CD14-positive monocyte (primary cell): ENCODE data around the gene MAP2K5. TPM values are rescaled to one million over a fixed set of nuclear protein-coding genes. Genes with fewer than 3 reads are reported as not detected.

ENCODE experiments used
- DNase-seq, 3 donors: peaks; one replicate each; pipeline ENCODE4 v3.0.0-alpha.2; 2011 to 2022
- H2AFZ ChIP-seq: 2 replicates; pipeline ENCODE4 v1.6.0; 2012; ENCODE audit warnings: mild to moderate bottlenecking, low read depth, low read length, inconsistent platforms; ENCODE audit not compliant: insufficient read depth, poor library complexity, severe bottlenecking
- H3K27ac ChIP-seq, 2 donors: 1 replicate in 1 of 2; 2 replicates in 1 of 2; pipeline ENCODE4 v1.5.1; 2012 to 2013; ENCODE audit warnings: low read length in 2 of 2, control low read depth in 1 of 2, inconsistent platforms in 1 of 2, low read depth in 1 of 2, mild to moderate bottlenecking in 1 of 2
- H3K27me3 ChIP-seq, 2 donors: one replicate each; pipeline versions ENCODE4 v1.6.0 to v1.6.1; 2011 to 2013; ENCODE audit warnings: low read length in 2 of 2; ENCODE audit not compliant: control insufficient read depth in 2 of 2, insufficient read depth in 2 of 2
- H3K36me3 ChIP-seq, 2 donors: replicated peaks in 1 of 2; 1 replicate in 1 of 2; 2 replicates in 1 of 2; pipeline versions ENCODE4 v1.5.1 to v1.6.1; 2012 to 2013; ENCODE audit warnings: low read length in 2 of 2, control low read depth in 1 of 2, inconsistent platforms in 1 of 2, mild to moderate bottlenecking in 1 of 2; ENCODE audit not compliant: insufficient read depth in 2 of 2, control insufficient read depth in 1 of 2
- H3K4me1 ChIP-seq, 2 donors: 1 replicate in 1 of 2; 2 replicates in 1 of 2; pipeline versions ENCODE4 v1.5.1 to v1.6.1; 2012 to 2013; ENCODE audit warnings: low read length in 2 of 2, control low read depth in 1 of 2, inconsistent platforms in 1 of 2, mild to moderate bottlenecking in 1 of 2, moderate library complexity in 1 of 2; ENCODE audit not compliant: insufficient read depth in 2 of 2, control insufficient read depth in 1 of 2
- H3K4me2 ChIP-seq: replicated peaks from 2 replicates; pipeline ENCODE3; 2012; ENCODE audit warnings: low read length, moderate library complexity, mild to moderate bottlenecking; ENCODE audit not compliant: poor library complexity, severe bottlenecking; ENCODE audit errors: extremely low read depth
- H3K4me3 ChIP-seq, 3 experiments: fragments of 200-600 bp in 1 of 3; sonication (generic) in 1 of 3; replicated peaks in 1 of 3; 1 replicate in 2 of 3; 2 replicates in 1 of 3; pipeline ENCODE4 v1.5.1; 2011 to 2013; ENCODE audit warnings: low read length in 3 of 3, mild to moderate bottlenecking in 3 of 3, control low read depth in 2 of 3, low read depth in 2 of 3, inconsistent platforms in 1 of 3, moderate library complexity in 1 of 3
- H3K79me2 ChIP-seq: 2 replicates; pipeline ENCODE4 v1.6.0; 2012; ENCODE audit warnings: mild to moderate bottlenecking, control low read depth, inconsistent platforms, low read length, moderate library complexity; ENCODE audit not compliant: insufficient read depth
- H3K9ac ChIP-seq: 2 replicates; pipeline ENCODE4 v1.6.0; 2017; ENCODE audit warnings: low read length, mild to moderate bottlenecking; ENCODE audit not compliant: insufficient read depth, poor library complexity, severe bottlenecking
- H3K9me3 ChIP-seq, 2 donors: replicated peaks in 1 of 2; 1 replicate in 1 of 2; 2 replicates in 1 of 2; pipeline versions ENCODE4 v1.5.1 to v1.6.1; 2012 to 2013; ENCODE audit warnings: low read length in 2 of 2, control low read depth in 1 of 2; ENCODE audit not compliant: control insufficient read depth in 1 of 2, insufficient read depth in 1 of 2
- H4K20me1 ChIP-seq: 2 replicates; pipeline ENCODE4 v1.6.0; 2012; ENCODE audit warnings: mild to moderate bottlenecking, low read length, control low read depth, moderate library complexity; ENCODE audit not compliant: insufficient read depth
- H3K27ac Mint-ChIP-seq, 7 donors: one replicate each; pipeline ENCODE4 v1.8.0; 2020; ENCODE audit warnings: mild to moderate bottlenecking in 7 of 7, mixed read lengths in 7 of 7, moderate library complexity in 6 of 7, inconsistent platforms in 2 of 7
- H3K27me3 Mint-ChIP-seq, 3 donors: one replicate each; pipeline ENCODE4 v1.8.0; 2021 to 2022; ENCODE audit warnings: low read depth in 3 of 3, mild to moderate bottlenecking in 3 of 3, mixed read lengths in 3 of 3, moderate library complexity in 3 of 3, inconsistent platforms in 1 of 3
- H3K36me3 Mint-ChIP-seq, 2 donors: one replicate each; pipeline ENCODE4 v1.8.0; 2020; ENCODE audit warnings: mixed read lengths in 2 of 2, inconsistent platforms in 1 of 2, mild to moderate bottlenecking in 1 of 2
- H3K4me1 Mint-ChIP-seq: one replicate; pipeline ENCODE4 v1.8.0; 2020; ENCODE audit warnings: mild to moderate bottlenecking, mixed read lengths
- H3K4me3 Mint-ChIP-seq, 2 donors: one replicate each; pipeline ENCODE4 v1.8.0; 2020; ENCODE audit warnings: mild to moderate bottlenecking in 2 of 2, mixed read lengths in 2 of 2, moderate library complexity in 1 of 2
- H3K9me3 Mint-ChIP-seq, 7 donors: one replicate each; pipeline ENCODE4 v1.8.0; 2020 to 2022; ENCODE audit warnings: mixed read lengths in 7 of 7, mild to moderate bottlenecking in 6 of 7, moderate library complexity in 6 of 7, inconsistent platforms in 2 of 7
- CTCF ChIP-seq: fragments of 200-600 bp; IDR thresholded peaks from one replicate; pipeline ENCODE4 v1.8.0; 2022; ENCODE audit warnings: antibody characterized with exemption, mild to moderate bottlenecking
- WGBS: methylation state at CpG from one replicate; pipeline ENCODE4 v1.1.5; 2013; ENCODE audit warnings: missing lambda C conversion rate; ENCODE audit not compliant: insufficient coverage; 5-methylcytosine and 5-hydroxymethylcytosine counted together
- intact Hi-C, 2 donors: fragments of 100-400 bp; cut with micrococcal nuclease; formaldehyde crosslinking; loops; one replicate each; pipeline versions ENCODE4 v1.15.0 to v1.15.1; 2023
- polyA plus RNA-seq, 3 donors: library from polyadenylated mRNA; depleted of rRNA in 1 of 3; unstranded in 2 of 3; stranded (reverse) in 1 of 3; fragments of 300-500 nt in 2 of 3; fragments of >200 nt in 1 of 3; fragmentation: Illumina TruSeq in 2 of 3; gene quantifications; 1 replicate in 2 of 3; 2 replicates in 1 of 3; pipeline ENCODE4 v1.2.3, GENCODE V29; 2012 to 2021

The MAP2K5 gene
- polyA plus RNA-seq, 3 donors = 10.2 to 11.3 (median 10.6) TPM

- peaks cover 50% of the 10 kb centered on the region for H3K4me1 Mint-ChIP-seq
Measured at GRCh38 chr15:67545864-67546263, 3.4 kb downstream of the MAP2K5 start.

GRCh38 chr15:67547064-67547463 lies 4.6 kb downstream of the MAP2K5 start:
- Histone ChIP-seq H3K4me1 (peaks cover 11 to 14% of the 10 kb centered on the region in 2 donors), H3K9ac (no peak overlapping the region), H3K27ac (no peak overlapping the region), H3K9me3 (no peaks in the 10 kb centered on the region), H3K36me3 (peaks cover 25 to 54% of the 10 kb centered on the region in 2 donors), H3K4me2 (no peak overlapping the region), H3K4me3 (no peak overlapping the region), H2AFZ (no peak overlapping the region), H4K20me1 (no peaks in the 10 kb centered on the region), H3K79me2 (peaks cover 25% of the 10 kb centered on the region), H3K27me3 (no peaks in the 10 kb centered on the region)
- intact Hi-C loops = no loop called here
- Mint-ChIP-seq H3K4me1 (peaks cover 45% of the 10 kb centered on the region), H3K9me3 (no peaks in the 10 kb centered on the region), H3K27me3 (no peaks in the 10 kb centered on the region), H3K4me3 (no peak overlapping the region), H3K27ac (no peak overlapping the region), H3K36me3 (peaks cover 41 to 47% of the 10 kb centered on the region in 2 donors)
- TF ChIP-seq CTCF = no peak
- DNase-seq = no peak
- WGBS = no CpG with 5 or more reads among the region's 2 CpGs

More at GRCh38 chr15:67545864-67546263, 3.4 kb downstream of the MAP2K5 start:
- intact Hi-C loops = no loop called here
- no peaks in the 10 kb centered on the region for H3K9me3 ChIP-seq
- Mint-ChIP-seq H3K27ac (no peak overlapping the region), H3K27me3 (peaks cover 0 to 1% (median 0%) of the 10 kb centered on the region in 3 donors), H3K4me3 (no peak overlapping the region), H3K9me3 (no peaks in the 10 kb centered on the region), H3K36me3 (peaks cover 38 to 41% of the 10 kb centered on the region in 2 donors)
- H3K4me3 ChIP-seq = no peak overlapping the region
- DNase-seq = no peak
- no peak for TF ChIP-seq CTCF
- H3K27me3 ChIP-seq = no peaks in the 10 kb centered on the region
- peaks cover 16 to 23% of the 10 kb centered on the region in 2 donors for H3K4me1 ChIP-seq
- H3K27ac ChIP-seq = no peak overlapping the region
- no peak overlapping the region for H3K4me2 ChIP-seq
- H3K36me3 ChIP-seq = peaks cover 14 to 42% of the 10 kb centered on the region in 2 donors
- no peak overlapping the region for H2AFZ ChIP-seq
- 100% methylated on average over 2 of the region's 3 CpGs for WGBS
- H3K9ac ChIP-seq = no peak overlapping the region
- H3K79me2 ChIP-seq = peaks cover 33% of the 10 kb centered on the region
- H4K20me1 ChIP-seq = no peaks in the 10 kb centered on the region
